NOMO-1 treated with DMSO at 0.1 percent for 48 hours (cell line): ENCODE measurements around the gene HLA-DOA.

Source experiments
- DNase-seq: peaks from one replicate; lab custom pipeline; 2025; ENCODE audit not compliant: unreplicated experiment; lab: John Stamatoyannopoulos, UW

HLA-DOA gene

DNA sequence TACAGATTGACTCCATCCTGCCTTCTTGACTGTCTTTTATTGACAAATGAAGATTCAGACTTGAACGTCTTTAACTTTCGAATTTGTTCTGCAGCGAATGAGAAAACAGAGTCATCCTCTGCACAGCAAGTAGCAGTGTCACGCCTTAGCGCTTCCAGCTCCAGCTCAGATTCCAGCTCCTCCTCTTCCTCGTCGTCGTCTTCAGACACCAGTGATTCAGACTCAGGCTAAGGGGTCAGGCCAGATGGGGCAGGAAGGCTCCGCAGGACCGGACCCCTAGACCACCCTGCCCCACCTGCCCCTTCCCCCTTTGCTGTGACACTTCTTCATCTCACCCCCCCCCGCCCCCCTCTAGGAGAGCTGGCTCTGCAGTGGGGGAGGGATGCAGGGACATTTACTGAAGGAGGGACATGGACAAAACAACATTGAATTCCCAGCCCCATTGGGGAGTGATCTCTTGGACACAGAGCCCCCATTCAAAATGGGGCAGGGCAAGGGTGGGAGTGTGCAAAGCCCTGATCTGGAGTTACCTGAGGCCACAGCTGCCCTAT is 28.8 kb downstream of the HLA-DOA start:
- no peak for DNase-seq

DNA sequence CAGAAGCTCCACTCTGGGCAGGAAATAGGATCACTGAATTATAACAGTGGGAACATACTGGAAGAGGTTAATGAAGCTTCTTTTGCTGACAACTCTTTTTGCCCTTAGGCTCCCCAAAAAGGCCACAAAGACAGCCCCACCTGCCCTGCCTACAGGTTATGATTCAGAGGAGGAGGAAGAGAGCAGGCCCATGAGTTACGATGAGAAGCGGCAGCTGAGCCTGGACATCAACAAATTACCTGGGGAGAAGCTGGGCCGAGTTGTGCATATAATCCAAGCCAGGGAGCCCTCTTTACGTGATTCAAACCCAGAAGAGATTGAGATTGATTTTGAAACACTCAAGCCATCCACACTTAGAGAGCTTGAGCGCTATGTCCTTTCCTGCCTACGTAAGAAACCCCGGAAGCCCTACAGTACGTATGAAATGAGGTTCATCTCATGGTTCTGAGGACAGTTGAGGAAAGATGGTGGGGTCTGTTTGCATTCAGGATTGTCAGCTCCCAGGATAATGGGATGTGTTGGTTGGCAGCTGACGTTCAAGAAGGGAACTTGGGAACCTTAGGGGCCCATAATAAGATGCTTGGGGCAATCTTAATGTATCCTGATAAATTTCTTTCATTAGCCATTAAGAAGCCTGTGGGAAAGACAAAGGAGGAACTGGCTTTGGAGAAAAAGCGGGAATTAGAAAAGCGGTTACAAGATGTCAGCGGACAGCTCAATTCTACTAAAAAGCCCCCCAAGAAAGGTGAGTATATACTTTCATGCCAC is 29.5 kb downstream of the HLA-DOA start:
- DNase-seq = no peak

DNA sequence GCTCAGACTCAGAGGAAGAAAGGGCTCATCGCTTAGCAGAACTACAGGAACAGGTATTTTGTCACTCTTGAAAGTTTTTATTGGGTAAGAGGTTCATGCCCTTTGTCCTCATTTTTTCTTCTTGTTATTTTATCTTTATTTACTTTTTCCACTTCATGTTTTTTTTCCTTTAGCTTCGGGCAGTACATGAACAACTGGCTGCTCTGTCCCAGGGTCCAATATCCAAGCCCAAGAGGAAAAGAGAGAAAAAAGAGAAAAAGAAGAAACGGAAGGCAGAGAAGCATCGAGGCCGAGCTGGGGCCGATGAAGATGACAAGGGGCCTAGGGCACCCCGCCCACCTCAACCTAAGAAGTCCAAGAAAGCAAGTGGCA is 31.5 kb downstream of the HLA-DOA start:
- no peak for DNase-seq

DNA sequence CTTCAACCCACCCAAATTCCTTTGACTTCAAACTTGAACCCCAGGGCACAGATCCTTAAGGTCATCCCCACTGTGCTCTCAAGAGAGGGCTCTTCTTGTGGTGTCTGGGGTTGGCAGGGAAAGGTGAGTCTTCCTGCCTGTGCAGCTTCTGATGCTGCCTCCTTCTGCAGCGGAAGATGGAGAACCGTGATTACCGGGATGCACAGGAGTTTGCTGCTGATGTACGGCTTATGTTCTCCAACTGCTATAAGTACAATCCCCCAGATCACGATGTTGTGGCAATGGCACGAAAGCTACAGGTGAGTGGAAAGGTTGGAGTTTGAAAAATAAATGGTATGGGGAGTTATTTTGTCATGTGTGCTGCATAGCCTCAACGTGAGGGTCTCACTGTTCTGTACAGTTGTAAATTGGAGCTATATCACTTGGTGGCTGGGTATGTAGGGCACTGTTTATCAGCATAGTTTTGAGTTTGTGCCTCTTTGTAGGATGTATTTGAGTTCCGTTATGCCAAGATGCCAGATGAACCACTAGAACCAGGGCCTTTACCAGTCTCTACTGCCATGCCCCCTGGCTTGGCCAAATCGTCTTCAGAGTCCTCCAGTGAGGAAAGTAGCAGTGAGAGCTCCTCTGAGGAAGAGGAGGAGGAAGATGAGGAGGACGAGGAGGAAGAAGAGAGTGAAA is 32.0 kb downstream of the HLA-DOA start:
- no peak for DNase-seq

DNA sequence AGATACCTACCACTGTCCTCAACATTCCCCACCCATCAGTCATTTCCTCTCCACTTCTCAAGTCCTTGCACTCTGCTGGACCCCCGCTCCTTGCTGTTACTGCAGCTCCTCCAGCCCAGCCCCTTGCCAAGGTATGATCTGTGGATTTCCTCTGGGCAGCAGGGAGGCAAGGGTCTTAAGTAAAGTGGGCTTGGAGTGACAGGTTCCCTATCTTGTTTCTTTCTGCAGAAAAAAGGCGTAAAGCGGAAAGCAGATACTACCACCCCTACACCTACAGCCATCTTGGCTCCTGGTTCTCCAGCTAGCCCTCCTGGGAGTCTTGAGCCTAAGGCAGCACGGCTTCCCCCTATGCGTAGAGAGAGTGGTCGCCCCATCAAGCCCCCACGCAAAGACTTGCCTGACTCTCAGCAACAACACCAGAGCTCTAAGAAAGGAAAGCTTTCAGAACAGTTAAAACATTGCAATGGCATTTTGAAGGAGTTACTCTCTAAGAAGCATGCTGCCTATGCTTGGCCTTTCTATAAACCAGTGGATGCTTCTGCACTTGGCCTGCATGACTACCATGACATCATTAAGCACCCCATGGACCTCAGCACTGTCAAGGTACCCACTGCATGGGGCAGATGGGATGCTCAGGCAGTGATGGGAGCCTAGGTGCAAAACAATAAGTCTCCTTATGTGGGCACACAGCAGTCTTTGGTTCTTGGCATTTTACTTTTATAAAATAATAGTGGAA is 32.9 kb downstream of the HLA-DOA start:
- DNase-seq = no peak

DNA sequence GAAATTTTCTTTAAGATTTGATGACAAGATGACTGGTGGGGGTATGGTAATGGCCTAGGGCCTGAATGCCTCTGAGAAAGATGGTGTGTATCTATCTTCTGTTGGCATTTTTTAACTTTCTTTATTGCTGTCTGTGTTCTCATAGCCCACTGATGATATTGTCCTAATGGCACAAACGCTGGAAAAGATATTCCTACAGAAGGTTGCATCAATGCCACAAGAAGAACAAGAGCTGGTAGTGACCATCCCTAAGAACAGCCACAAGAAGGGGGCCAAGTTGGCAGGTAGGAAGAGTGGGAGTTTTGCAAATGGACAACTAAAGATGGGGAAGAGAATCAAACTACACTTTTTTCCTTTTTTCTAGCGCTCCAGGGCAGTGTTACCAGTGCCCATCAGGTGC is 33.5 kb downstream of the HLA-DOA start:
- no peak for DNase-seq

DNA sequence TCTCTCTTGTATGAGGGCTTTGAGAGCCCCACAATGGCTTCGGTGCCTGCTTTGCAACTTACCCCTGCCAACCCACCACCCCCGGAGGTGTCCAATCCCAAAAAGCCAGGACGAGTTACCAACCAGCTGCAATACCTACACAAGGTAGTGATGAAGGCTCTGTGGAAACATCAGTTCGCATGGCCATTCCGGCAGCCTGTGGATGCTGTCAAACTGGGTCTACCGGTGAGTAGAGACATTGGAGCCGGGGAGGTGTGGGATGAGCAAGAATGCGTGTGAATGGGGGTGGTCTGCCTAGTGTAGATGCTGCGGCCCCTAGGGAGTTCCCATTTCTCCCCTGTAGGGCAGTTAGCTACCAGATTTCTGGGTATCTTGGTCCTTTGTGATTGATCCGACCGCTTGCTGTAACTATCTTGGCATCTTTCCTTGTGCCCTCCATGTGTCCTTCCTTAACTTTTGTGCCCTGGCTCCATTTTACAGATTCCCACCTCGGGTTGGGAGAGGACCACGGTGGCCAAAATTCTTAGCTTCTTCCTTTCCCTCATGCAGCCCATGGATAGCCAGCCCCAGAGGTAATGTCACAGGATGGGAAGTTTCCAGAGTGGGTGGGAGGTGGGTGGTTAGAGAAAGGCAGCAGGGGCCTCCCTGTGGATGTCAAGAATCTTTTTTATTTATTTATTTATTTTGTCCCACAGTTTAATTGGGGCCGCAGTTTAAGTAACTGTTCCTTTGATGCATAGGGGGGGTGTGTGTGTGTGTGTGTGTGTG is 34.7 kb downstream of the HLA-DOA start:
- no peak for DNase-seq

DNA sequence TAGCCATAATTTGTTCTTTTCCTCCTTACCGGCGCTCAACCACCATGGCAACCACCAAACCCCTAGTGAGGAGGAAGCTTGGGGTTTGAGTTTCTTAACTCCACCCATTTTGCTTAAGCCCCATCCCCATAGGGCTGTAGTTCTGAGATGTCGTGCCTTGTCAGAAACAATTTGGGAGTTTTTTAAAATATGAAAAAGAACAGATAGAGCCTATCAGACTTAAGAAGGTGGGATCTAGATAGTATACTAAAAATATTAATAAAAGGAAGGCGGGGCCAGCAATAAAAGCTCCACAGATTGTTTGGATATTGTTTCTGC is 35.4 kb downstream of the HLA-DOA start:
- peak; percentile 49 for DNase-seq

DNA sequence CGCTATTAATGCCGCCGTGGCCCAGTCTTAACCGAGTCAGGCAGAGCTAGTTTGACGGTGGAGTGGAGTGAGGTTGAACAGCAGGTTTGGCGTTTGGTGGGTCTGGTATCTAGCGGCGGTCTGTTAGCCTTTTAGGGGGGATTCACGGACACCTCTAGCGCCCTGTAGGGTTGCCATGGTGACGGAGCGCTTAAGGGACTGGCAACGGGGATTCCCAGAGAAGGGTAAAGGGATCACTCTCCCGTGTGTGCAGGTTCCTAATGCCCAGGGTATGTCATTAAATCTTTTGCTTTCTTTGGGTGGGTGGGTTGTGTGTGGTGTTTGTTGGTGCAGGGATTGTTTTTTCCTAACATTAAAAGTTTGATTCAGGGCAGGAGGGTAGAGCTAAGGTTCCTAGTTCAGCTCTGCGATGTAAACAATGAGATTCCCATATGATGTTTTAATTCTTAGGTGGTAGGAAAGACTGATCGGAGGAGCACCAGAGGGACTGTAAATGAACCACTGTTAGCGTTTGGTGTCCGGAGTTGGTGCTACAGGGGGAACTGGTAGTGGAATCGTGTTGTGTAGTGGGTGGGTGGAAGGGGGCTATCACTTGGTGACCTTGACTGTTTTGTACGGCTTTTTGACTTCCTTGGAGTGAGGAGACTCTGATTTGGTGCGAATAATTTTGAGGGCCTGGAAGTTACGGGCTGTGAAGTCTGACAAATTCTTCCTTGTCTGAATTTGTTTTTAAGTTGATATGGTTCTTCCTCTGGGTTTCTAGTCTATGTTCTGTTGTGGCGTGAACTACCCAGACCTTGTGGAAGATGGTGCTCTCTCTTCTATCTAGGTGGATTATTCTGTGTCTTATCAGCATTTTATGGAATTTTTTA is 36.0 kb downstream of the HLA-DOA start:
- DNase-seq = no peak

DNA sequence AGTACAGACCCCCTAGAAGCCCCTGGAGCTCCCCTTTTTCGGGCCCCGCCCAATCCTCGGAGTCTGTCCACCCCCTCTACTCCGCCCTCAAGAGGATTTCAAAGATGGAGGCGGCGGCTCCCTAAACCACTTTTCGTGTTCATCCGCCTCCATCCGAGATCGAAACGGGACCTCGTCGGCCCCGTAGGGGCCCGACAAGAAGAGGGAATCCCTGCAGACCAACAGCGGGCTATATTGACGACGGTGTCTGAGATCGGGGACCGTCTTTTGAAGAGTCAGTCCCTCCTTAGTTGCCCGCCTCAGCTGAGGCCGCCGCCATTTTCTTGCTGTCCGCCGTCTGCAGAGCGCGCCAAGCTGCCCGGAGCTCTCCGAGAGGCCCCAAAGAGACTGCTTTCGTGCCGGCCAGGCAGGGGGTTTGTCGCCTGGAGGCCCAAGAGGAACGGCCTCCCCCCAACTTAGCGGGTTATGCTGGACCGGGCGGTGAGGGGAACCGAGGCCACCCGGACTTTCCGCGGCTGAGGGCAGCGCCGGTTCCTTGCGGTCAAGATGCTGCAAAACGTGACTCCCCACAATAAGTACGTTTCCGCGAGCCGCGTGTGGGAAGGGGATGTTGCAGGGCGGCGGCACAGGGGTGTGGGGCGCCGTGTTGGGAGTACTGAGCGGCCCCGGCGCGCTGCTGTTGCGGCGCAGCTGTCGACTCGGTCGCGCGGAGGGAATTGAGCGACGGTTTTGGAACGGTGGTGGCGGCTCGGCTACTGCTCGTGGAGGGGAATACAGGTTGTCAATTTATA is 36.8 kb downstream of the HLA-DOA start:
- no peak for DNase-seq

DNA sequence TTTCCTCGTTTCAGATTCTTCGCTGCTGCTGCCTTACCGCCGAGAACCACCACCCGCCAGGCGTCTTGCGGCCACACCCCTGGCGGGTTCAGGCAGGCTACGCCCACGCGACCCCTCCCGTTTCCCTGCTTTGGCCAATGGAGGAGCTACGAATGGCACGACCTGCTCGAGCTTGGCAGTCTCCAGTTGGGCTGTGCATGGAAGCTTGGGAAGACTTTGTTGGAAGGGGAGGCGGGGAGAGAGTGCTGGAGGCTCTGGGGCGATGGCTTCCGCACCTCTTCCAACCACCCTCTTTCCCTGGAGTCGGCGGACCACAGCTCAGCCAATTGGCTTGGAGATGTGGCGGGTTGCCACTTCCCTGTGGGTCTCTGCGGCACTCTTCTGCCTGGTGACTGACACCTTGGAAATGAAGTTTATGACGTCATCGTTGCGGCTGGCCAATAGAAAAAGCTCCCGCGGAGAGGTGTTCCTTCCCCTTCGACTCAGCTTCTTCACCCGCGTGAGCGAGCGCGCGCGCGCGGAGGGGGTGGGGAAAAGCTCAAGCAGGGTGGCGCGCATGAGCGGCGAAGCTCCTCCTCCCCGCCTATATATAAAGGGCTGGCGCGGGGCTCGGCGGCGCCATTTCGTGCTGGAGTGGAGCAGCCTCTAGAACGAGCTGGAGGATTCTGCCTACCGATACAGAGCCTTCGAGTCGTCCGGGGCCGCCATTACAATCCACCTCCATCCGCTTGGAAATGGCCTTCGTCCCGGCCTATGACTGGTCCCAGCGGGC is 37.6 kb downstream of the HLA-DOA start:
- DNase-seq = peak; percentile 99

DNA sequence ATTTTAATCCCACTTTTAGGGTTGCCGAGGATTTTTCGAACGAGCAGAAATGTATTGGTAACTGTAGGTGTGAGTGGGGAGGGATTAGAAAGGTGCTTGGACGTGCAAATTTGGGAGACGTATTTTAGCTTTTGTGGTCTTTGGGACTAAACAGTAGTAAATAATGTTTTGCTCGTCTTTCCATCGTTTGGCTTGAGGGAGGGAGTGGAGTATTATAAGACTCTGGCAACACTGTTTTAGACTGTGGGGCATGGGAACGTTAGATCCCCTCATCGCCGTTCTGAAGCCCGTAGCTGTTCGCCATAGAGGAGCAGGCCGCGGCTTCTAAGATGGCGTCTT is 38.2 kb downstream of the HLA-DOA start:
- DNase-seq = no peak

DNA sequence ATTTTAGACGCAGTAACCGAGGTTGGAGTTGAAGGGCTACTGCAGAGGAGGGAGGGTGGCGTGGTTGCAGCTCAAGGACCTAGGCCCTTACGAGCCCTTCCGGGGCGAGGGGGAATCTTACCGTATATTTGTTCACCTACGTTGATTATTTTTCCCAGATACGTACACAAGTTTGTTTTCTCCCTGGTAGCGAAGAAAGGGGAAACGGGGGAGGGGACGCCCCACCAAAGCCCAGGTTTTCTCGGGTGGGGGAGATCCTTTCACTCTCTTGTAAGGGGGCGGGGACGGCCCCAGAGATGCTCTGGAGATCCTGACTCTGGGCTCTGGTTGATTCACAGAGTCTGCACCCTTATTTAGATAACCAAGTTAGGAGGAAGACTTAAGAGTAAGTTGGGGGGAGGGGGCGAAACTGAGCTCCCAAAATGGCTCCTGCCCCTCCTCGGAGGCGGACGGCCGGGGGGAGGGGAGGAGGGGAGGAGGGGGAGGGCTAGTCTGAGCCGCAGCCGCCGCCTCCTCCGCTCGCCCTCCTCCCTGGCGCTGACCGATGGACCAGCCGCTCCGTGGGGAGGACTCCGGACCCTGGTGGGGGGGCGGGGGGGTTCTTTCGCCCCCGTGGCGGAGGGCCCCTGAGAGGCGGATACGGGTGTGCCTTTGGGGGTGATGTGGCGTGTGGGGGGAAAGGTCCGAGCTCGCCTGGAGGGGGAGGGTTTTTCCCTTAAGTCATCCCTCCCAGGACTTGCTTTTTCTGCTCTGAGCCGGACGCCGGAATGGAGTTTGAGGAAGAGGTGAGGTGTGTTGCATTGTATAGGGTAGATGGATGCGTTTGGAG is 38.8 kb downstream of the HLA-DOA start:
- DNase-seq = peak; percentile 78

DNA sequence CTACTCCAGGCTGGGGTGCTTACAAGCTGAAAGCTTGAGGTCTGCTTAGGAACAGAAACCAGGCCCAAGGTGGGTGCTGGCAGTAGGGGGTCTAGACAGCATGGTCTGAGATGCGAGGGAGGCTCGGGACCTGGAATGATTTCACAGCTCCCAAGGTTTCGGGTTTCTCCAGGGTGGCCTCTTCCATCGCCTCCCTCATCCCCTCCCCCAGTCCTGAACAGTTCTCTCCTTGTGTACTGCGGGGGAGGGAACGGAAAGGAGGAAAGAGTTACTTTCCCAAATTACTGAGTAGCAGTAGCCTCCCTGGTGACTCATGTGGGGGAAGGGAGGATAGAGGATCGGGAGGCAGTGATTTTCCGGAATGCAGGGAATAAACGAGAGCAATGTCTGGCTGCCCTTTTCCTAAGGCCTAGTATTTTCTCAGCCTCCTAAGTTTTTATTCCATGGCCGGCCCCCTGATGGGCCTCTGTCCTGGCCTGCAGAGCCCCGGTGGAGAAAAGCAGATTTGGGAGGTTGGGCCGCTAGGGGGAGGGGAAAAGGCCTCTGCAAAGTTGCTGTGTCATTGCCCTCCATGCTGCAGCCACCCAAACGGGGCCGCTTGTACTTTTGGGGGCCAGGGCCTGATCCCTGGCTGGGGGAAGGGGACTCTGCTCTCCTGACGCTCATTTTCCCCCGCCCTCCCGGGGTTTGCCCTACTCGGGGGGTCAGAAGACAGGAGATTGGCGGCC is 39.5 kb downstream of the HLA-DOA start:
- peak; percentile 89 for DNase-seq

DNA sequence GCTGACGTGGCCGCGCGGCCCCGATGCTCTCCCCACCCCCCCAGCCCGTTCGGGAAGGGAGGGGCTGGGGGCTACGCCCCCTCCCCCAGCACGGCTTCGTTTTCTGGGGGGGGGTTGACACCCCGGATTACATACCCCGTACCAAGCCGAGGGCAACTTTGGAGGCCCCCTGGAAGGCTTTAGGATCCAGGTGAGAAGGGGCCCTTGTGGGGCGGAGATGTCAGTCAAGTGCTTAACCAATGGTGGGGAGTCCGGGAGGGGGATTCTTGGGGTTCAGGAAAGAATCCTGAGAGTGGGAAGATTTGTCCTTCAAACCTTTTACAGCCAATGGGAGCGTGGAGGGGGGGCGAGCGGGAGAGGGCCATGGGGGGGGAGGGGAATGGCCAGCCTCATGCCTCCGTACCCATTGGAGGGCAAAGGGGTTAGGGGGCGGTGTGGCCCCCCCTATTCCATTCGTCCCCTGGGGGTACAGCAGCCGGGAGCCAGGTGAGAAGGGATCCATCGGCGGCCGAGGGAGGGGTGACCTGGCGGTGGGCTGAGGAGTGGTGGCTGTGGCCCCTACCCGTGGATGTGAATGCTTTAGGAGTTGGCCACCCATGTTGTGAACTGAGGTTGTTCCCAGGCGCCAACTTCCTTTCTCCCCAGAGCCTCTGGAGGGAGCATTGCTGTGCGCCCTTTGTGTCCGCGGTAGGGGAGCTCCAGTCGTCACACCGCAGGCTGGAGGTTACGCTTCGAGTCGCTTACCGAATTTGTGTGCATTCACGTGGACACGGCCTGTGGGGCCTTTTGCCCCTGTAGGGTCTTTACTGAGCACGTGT is 40.3 kb downstream of the HLA-DOA start:
- peak; percentile 68 for DNase-seq

DNA sequence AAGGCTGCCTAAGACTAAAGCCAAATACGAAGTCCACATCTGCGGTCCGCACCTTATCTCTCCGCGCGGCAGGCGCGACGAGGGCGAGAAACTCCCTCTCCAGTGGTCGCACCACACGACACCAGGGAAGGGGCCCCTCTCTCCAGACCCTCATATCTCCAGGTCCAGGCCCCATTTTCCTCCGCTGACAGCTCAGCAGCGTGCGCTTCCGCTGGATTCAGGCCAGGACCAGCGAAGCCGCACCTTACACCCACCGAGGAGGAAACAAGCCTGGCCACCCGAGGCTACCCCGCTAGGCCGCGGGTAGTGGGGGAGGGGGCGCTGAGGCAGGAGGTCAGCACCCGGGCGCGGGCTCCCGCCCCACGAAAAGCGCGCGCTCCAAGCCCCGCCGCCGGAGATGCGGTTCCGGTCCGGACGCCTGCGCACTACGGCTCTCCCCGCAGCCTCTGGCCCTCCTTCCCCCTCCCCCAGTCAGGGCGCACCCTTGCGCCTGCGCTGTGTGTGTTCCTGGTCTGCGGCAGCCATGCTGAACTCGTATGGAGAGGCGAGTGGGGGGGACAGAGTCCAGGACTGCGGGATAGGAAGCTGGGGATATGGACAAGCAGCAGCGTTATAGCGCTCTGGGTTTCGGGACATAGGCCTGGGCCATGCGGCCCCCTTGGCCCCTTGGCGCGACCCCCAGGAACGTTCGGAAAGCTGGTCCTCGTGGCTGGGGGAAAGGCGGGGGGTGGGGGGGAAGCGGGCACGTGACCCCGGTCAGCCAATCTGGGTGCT is 41.1 kb downstream of the HLA-DOA start, which contains the start of gene BRD2:
Gene BRD2 (plus strand): TSS at position 502 of the 774 bp plus-strand sequence. CDS start 4,305 bp downstream, outside the sequence.
- DNase-seq = peak; percentile 94
